Brain microvascular endothelial cell (primary cell): ENCODE results near the gene WDFY4.
A peak's percentile ranks its signal among the peaks of the same experiment; 100 is the strongest.

Source experiments
- DNase-seq: peaks from one replicate; pipeline ENCODE4 v3.0.0-alpha.2; 2020
- H3K27ac ChIP-seq: fragments of 250-450 bp; sonication (Bioruptor Pico); 2 replicates; pipeline ENCODE4 v1.5.1; 2020; ENCODE audit warnings: mild to moderate bottlenecking, moderate library complexity
- H3K27me3 ChIP-seq: fragments of 250-450 bp; sonication (Bioruptor Pico); replicated peaks from 2 replicates; pipeline ENCODE4 v1.5.1; 2020; ENCODE audit warnings: mild to moderate bottlenecking
- H3K36me3 ChIP-seq: fragments of 250-450 bp; sonication (Bioruptor Pico); replicated peaks from 2 replicates; pipeline ENCODE4 v1.5.1; 2020; ENCODE audit warnings: mild to moderate bottlenecking
- H3K4me3 ChIP-seq: 2 replicates; pipeline ENCODE4 v1.5.1; 2011; ENCODE audit warnings: low read depth, mild to moderate bottlenecking, control low read depth, low read length, moderate library complexity
- in situ Hi-C: cut with HindIII; loops from 2 replicates; pipeline ENCODE4 v1.10.0; 2017; ENCODE audit warnings: low sequenced_read_pairs, low pct_ligation_motif_present
- TF ChIP-seq, protein P1 (sequence below): IDR thresholded peaks from 2 replicates; pipeline ENCODE4 v1.5.1; 2011; ENCODE audit warnings: low read depth, mild to moderate bottlenecking, moderate library complexity, low read length, control low read depth, inconsistent platforms; ENCODE audit errors: missing control alignments

Gene WDFY4

GRCh38 chr10:48809261-48809660, 124.6 kb downstream of the WDFY4 start:
- TF ChIP-seq, protein P1, sequence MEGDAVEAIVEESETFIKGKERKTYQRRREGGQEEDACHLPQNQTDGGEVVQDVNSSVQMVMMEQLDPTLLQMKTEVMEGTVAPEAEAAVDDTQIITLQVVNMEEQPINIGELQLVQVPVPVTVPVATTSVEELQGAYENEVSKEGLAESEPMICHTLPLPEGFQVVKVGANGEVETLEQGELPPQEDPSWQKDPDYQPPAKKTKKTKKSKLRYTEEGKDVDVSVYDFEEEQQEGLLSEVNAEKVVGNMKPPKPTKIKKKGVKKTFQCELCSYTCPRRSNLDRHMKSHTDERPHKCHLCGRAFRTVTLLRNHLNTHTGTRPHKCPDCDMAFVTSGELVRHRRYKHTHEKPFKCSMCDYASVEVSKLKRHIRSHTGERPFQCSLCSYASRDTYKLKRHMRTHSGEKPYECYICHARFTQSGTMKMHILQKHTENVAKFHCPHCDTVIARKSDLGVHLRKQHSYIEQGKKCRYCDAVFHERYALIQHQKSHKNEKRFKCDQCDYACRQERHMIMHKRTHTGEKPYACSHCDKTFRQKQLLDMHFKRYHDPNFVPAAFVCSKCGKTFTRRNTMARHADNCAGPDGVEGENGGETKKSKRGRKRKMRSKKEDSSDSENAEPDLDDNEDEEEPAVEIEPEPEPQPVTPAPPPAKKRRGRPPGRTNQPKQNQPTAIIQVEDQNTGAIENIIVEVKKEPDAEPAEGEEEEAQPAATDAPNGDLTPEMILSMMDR, result no peak
- H3K36me3 ChIP-seq, result no peaks in the 10 kb centered on the region
- no peak overlapping the region for H3K27ac ChIP-seq
- DNase-seq, result no peak
- H3K4me3 ChIP-seq, result no peak overlapping the region
- in situ Hi-C loops, result no loop called here
- H3K27me3 ChIP-seq, result no peaks in the 10 kb centered on the region

GRCh38 chr10:48811461-48811860, 126.8 kb downstream of the WDFY4 start:
- DNase-seq, result no peak
- no peaks in the 10 kb centered on the region for H3K27me3 ChIP-seq
- no peak overlapping the region for H3K27ac ChIP-seq
- TF ChIP-seq, protein P1, result no peak
- no peak overlapping the region for H3K4me3 ChIP-seq
- in situ Hi-C loops, result no loop called here
- no peaks in the 10 kb centered on the region for H3K36me3 ChIP-seq

DNA sequence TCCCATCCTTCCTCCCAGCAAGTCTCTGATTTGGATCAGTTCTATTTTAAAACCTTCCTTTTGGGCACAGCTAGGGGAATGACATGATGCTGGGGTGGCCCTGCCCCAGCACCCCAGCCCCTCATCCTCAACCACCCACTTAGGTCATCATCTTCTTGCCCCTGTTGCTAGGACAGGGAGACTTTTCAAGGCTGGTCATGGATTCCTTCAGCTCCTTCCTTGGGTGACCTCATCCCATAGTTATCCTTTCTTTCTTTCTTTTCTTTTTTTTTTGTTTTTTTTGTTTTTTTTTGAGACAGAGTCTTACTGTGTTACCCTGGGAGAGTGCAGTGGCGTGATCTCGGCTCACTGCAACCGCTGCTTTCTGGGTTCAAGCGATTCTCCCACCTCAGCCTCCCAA, 127.2 kb downstream of the WDFY4 start:
- peak; percentile 24 for DNase-seq
- Histone ChIP-seq H3K36me3 (no peaks in the 10 kb centered on the region), H3K4me3 (no peak overlapping the region), H3K27me3 (no peaks in the 10 kb centered on the region), H3K27ac (no peak overlapping the region)
- in situ Hi-C loops, result no loop called here
- TF ChIP-seq, protein P1, result no peak

DNA sequence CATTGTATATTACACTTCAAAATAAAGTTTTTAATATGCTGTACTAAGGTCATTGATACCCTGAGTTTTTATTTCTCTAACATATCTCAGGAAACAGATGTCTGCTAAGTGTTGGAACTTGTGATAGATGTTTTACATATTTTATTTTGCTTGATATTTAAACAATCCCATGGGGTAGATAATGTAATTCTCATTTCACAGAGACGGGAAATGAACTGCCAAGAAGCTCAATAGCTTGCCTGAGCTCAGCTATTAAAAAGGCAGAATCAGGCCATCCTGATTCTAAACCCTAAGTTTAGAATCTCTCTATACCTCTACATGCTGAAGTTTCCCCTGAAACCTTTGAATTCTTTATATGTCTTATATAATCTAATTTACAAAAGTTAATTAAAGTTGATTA, 128.6 kb downstream of the WDFY4 start:
- no peaks in the 10 kb centered on the region for H3K27me3 ChIP-seq
- no peak for DNase-seq
- H3K36me3 ChIP-seq, result no peaks in the 10 kb centered on the region
- H3K27ac ChIP-seq, result no peak overlapping the region
- TF ChIP-seq, protein P1, result no peak
- in situ Hi-C loops, result no loop called here
- H3K4me3 ChIP-seq, result no peak overlapping the region

DNA sequence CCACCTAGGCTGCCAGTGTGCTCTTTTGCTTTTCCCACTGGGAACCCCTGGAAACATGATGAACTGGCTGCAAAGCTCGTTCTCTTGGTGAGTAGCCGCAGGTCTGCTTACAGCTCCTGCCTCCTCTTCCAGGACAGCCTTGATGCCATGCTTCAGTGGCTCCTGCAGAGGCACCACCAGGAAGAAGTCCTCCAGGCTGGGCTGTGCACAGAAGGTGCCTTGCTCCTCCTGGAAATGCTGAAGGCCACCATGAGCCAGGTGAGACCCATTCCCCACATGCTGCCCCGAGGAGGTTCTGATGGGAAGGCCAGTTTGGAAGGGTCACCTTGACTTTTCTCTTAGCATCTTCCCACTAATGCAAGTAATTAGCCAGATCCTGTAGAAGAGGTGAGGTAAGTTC, 129.2 kb downstream of the WDFY4 start:
- Histone ChIP-seq H3K27me3 (no peaks in the 10 kb centered on the region), H3K36me3 (no peaks in the 10 kb centered on the region), H3K4me3 (no peak overlapping the region), H3K27ac (no peak overlapping the region)
- in situ Hi-C loops, result no loop called here
- no peak for DNase-seq
- TF ChIP-seq, protein P1, result no peak

DNA sequence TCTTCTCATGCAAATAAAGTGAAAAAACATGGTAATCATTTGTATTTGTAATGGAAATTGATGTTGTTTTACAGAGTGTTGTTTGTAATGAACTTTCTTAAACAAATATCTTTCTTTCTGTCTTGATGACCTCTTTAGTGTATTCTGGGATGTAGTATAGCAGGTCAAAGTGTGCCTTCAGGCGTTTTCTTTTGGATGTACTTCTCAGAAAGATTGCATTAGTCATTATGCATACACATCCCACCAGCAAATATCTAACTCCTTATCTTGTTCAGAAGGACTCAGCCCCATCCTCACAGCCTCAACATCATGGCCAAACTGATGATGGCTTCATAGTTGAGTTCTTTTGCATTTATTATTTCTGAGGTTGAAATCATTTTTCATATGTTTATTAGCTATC, 130.3 kb downstream of the WDFY4 start:
- DNase-seq, result peak; percentile 8

More for the DNA sequence above, 130.3 kb downstream of the WDFY4 start:
- H3K4me3 ChIP-seq, result no peak overlapping the region
- no peaks in the 10 kb centered on the region for H3K27me3 ChIP-seq
- no peaks in the 10 kb centered on the region for H3K36me3 ChIP-seq
- TF ChIP-seq, protein P1, result no peak
- in situ Hi-C loops, result no loop called here
- no peak overlapping the region for H3K27ac ChIP-seq
